B cell (primary cell): Measurements from ENCODE around the gene CPO.

Experiments used
- EZH2 ChIP-seq: IDR thresholded peaks from 2 replicates; pipeline ENCODE4 v1.6.1; 2012; ENCODE audit warnings: borderline replicate concordance, low read depth, mild to moderate bottlenecking, moderate library complexity, low read length; ENCODE audit not compliant: insufficient read depth, poor library complexity, severe bottlenecking
- TF ChIP-seq, protein P1 (sequence below): fragments of 200-600 bp; IDR thresholded peaks from one replicate; pipeline ENCODE4 v1.8.0; 2022; ENCODE audit warnings: antibody characterized with exemption, mild to moderate bottlenecking

- TF ChIP-seq, protein P1, sequence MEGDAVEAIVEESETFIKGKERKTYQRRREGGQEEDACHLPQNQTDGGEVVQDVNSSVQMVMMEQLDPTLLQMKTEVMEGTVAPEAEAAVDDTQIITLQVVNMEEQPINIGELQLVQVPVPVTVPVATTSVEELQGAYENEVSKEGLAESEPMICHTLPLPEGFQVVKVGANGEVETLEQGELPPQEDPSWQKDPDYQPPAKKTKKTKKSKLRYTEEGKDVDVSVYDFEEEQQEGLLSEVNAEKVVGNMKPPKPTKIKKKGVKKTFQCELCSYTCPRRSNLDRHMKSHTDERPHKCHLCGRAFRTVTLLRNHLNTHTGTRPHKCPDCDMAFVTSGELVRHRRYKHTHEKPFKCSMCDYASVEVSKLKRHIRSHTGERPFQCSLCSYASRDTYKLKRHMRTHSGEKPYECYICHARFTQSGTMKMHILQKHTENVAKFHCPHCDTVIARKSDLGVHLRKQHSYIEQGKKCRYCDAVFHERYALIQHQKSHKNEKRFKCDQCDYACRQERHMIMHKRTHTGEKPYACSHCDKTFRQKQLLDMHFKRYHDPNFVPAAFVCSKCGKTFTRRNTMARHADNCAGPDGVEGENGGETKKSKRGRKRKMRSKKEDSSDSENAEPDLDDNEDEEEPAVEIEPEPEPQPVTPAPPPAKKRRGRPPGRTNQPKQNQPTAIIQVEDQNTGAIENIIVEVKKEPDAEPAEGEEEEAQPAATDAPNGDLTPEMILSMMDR: no peak
- TF ChIP-seq EZH2: no peak
Observed at GRCh38 chr2:206979365-206979764, 40.0 kb downstream of the CPO start.
